Endodermal cell (in vitro differentiated cells): ENCODE results near the gene SPPL3. TPM values are rescaled to one million over a fixed set of nuclear protein-coding genes. Genes with fewer than 3 reads are reported as not detected.

ENCODE experiments used
- DNase-seq: peaks from one replicate; pipeline ENCODE4 v3.0.0-alpha.2; 2017
- H3K27ac ChIP-seq: 2 replicates; pipeline ENCODE4 v1.5.1; 2013; ENCODE audit warnings: mild to moderate bottlenecking, low read depth, low read length, moderate library complexity
- H3K27me3 ChIP-seq: 2 replicates; pipeline ENCODE4 v1.6.1; 2013; ENCODE audit warnings: mild to moderate bottlenecking, low read length, moderate library complexity; ENCODE audit not compliant: insufficient read depth, control insufficient read depth, poor library complexity, severe bottlenecking
- H3K36me3 ChIP-seq: 2 replicates; pipeline ENCODE4 v1.7.0; 2013; ENCODE audit warnings: mild to moderate bottlenecking, low read length, moderate library complexity; ENCODE audit not compliant: control insufficient read depth, insufficient read depth
- H3K4me1 ChIP-seq: one replicate; pipeline ENCODE4 v1.7.0; 2013; ENCODE audit warnings: low read length; ENCODE audit not compliant: control insufficient read depth, insufficient read depth
- H3K4me3 ChIP-seq: 2 replicates; pipeline ENCODE4 v1.5.1; 2013; ENCODE audit warnings: mild to moderate bottlenecking, low read length, moderate library complexity
- H3K9ac ChIP-seq: 2 replicates; pipeline ENCODE4 v1.6.1; 2013; ENCODE audit warnings: mild to moderate bottlenecking, low read length, moderate library complexity; ENCODE audit not compliant: poor library complexity, severe bottlenecking; ENCODE audit errors: extremely low read depth
- H3K9me3 ChIP-seq: 2 replicates; pipeline ENCODE4 v1.6.1; 2013; ENCODE audit warnings: mild to moderate bottlenecking, low read length, moderate library complexity; ENCODE audit not compliant: control insufficient read depth
- H3K27ac Mint-ChIP-seq: 2 replicates; pipeline ENCODE4 v1.8.0; 2020; ENCODE audit warnings: mixed read lengths
- H3K27me3 Mint-ChIP-seq: 2 replicates; pipeline ENCODE4 v1.8.0; 2021; ENCODE audit warnings: mild to moderate bottlenecking, mixed read lengths; ENCODE audit not compliant: insufficient read depth
- H3K36me3 Mint-ChIP-seq: 2 replicates; pipeline ENCODE4 v1.8.0; 2020; ENCODE audit warnings: low read depth, mixed read lengths
- H3K4me1 Mint-ChIP-seq: 2 replicates; pipeline ENCODE4 v1.8.0; 2020; ENCODE audit warnings: mixed read lengths
- H3K4me3 Mint-ChIP-seq: 2 replicates; pipeline ENCODE4 v1.8.0; 2020; ENCODE audit warnings: mild to moderate bottlenecking, moderate library complexity, mixed read lengths
- H3K9me3 Mint-ChIP-seq: 2 replicates; pipeline ENCODE4 v1.8.0; 2020; ENCODE audit warnings: mild to moderate bottlenecking, mixed read lengths
- CTCF ChIP-seq: fragments of 200-600 bp; sonication (generic); conservative IDR thresholded peaks from 2 replicates; pipeline ENCODE4 v1.5.0; 2021; ENCODE audit warnings: antibody characterized with exemption, mild to moderate bottlenecking
- WGBS, 2 experiments: methylation state at CpG; one replicate each; pipeline versions ENCODE4 v1.1.5 to v1.1.7; 2013; ENCODE audit warnings: missing lambda C conversion rate in 2 of 2, mixed read lengths in 1 of 2; ENCODE audit not compliant: insufficient coverage in 1 of 2, insufficient read length in 1 of 2; 5-methylcytosine and 5-hydroxymethylcytosine counted together
- total RNA-seq, 2 donors: library from RNA; stranded (reverse); fragmentation: NEBNext Ultra II Directional in 1 of 2; extraction: Animal tissue kit (Norgen Biotek cat#: 25700) in 1 of 2; gene quantifications; 2 replicates in 1 of 2; 3 replicates in 1 of 2; pipeline ENCODE4 v1.2.1, GENCODE V29; 2021

The SPPL3 gene
- total RNA-seq, 2 donors from 2014 or later, result 41.1 to 46.8 TPM

- Mint-ChIP-seq H3K36me3 (no peaks in the 10 kb centered on the region), H3K4me1 (peaks cover 6% of the 10 kb centered on the region), H3K9me3 (no peaks in the 10 kb centered on the region), H3K27ac (no peak overlapping the region), H3K4me3 (no peak overlapping the region), H3K27me3 (no peaks in the 10 kb centered on the region)
- Histone ChIP-seq H3K36me3 (no peaks in the 10 kb centered on the region), H3K27me3 (no peaks in the 10 kb centered on the region), H3K4me1 (no peaks in the 10 kb centered on the region), H3K9me3 (no peaks in the 10 kb centered on the region), H3K9ac (no peak overlapping the region), H3K4me3 (no peak overlapping the region), H3K27ac (no peak overlapping the region)
- no peak for DNase-seq
- no peak for TF ChIP-seq CTCF
- 95 to 97% methylated on average over 12 to 18 of the region's 18 CpGs for WGBS, 2 experiments
These were observed 59.2 kb downstream of the SPPL3 start for GRCh38 chr12:120844768-120845449.

- Mint-ChIP-seq H3K27ac (no peak overlapping the region), H3K27me3 (no peaks in the 10 kb centered on the region)
These were observed 59.9 kb downstream of the SPPL3 start for GRCh38 chr12:120844297-120844696.

GRCh38 chr12:120843472-120843871 lies 60.7 kb downstream of the SPPL3 start:
- Histone ChIP-seq H3K27ac (no peak overlapping the region), H3K27me3 (no peaks in the 10 kb centered on the region), H3K9me3 (no peaks in the 10 kb centered on the region), H3K4me1 (no peaks in the 10 kb centered on the region), H3K4me3 (no peak overlapping the region), H3K36me3 (no peaks in the 10 kb centered on the region), H3K9ac (no peak overlapping the region)
- no peak for TF ChIP-seq CTCF
- Mint-ChIP-seq H3K27me3 (no peaks in the 10 kb centered on the region), H3K4me1 (peaks cover 6% of the 10 kb centered on the region), H3K27ac (no peak overlapping the region), H3K9me3 (no peaks in the 10 kb centered on the region), H3K4me3 (no peak overlapping the region), H3K36me3 (no peaks in the 10 kb centered on the region)
- DNase-seq, result no peak
- WGBS, 2 experiments, result 84 to 96% methylated on average over 6 of the region's 6 CpGs

More at GRCh38 chr12:120844297-120844696, 59.9 kb downstream of the SPPL3 start:
- no peaks in the 10 kb centered on the region for H3K9me3 ChIP-seq
- DNase-seq, result no peak
- H3K27ac ChIP-seq, result no peak overlapping the region
- no peak overlapping the region for H3K4me3 ChIP-seq
- no peaks in the 10 kb centered on the region for H3K4me1 ChIP-seq
- no peaks in the 10 kb centered on the region for H3K36me3 ChIP-seq
- Mint-ChIP-seq H3K36me3 (no peaks in the 10 kb centered on the region), H3K9me3 (no peaks in the 10 kb centered on the region), H3K4me3 (no peak overlapping the region), H3K4me1 (peaks cover 6% of the 10 kb centered on the region)
- TF ChIP-seq CTCF, result no peak
- 90 to 91% methylated on average over 5 of the region's 5 CpGs for WGBS, 2 experiments
- no peaks in the 10 kb centered on the region for H3K27me3 ChIP-seq
- no peak overlapping the region for H3K9ac ChIP-seq
